ENCODE results near the gene CNOT10.
A peak's percentile ranks its signal among the peaks of the same experiment; 100 is the strongest.

The CNOT10 gene

GRCh38 chr3:32818970-32819511 is 134.1 kb downstream of the CNOT10 start:
- no peak for TF ChIP-seq JUND (IDR thresholded peaks at IDR 0.05; ENCODE audit: low read depth)
- in situ Hi-C loops (cut with HindIII; ENCODE audit: low pct_unique_long_range_greater_than_20kb, low sequenced_read_pairs) = no loop called here
- DNase-seq (ENCODE audit: low read depth in 1 of 2, low spot score in 1 of 2) = no peak

GRCh38 chr3:32819551-32820348 is 134.8 kb downstream of the CNOT10 start:
- in situ Hi-C loops (cut with HindIII; ENCODE audit: low pct_unique_long_range_greater_than_20kb, low sequenced_read_pairs) = no loop called here
- no peak for DNase-seq (ENCODE audit: low read depth in 1 of 2, low spot score in 1 of 2)
- no peak for TF ChIP-seq JUND (IDR thresholded peaks at IDR 0.05; ENCODE audit: low read depth)

- in situ Hi-C loops (cut with HindIII; ENCODE audit: low pct_unique_long_range_greater_than_20kb, low sequenced_read_pairs) = no loop called here
- no peak for TF ChIP-seq JUND (IDR thresholded peaks at IDR 0.05; ENCODE audit: low read depth)
- peak in 1 of 2 experiments; percentile 35 for DNase-seq (ENCODE audit: low read depth in 1 of 2, low spot score in 1 of 2)
These were observed 135.4 kb downstream of the CNOT10 start for GRCh38 chr3:32820430-32820829.

GRCh38 chr3:32820971-32821685 is 136.1 kb downstream of the CNOT10 start:
- DNase-seq (ENCODE audit: low read depth in 1 of 2, low spot score in 1 of 2) = peak in 1 of 2 experiments; percentile 35
- in situ Hi-C loops (cut with HindIII; ENCODE audit: low pct_unique_long_range_greater_than_20kb, low sequenced_read_pairs) = no loop called here
- TF ChIP-seq JUND (IDR thresholded peaks at IDR 0.05; ENCODE audit: low read depth) = no peak

- in situ Hi-C loops (cut with HindIII; ENCODE audit: low pct_unique_long_range_greater_than_20kb, low sequenced_read_pairs) = no loop called here
- DNase-seq (ENCODE audit: low read depth in 1 of 2, low spot score in 1 of 2) = no peak
- TF ChIP-seq JUND (IDR thresholded peaks at IDR 0.05; ENCODE audit: low read depth) = no peak
These were observed 136.8 kb downstream of the CNOT10 start for GRCh38 chr3:32821686-32822296.

- peak in 1 of 2 experiments; percentile 43 for DNase-seq (ENCODE audit: low read depth in 1 of 2, low spot score in 1 of 2)
- in situ Hi-C loops (cut with HindIII; ENCODE audit: low pct_unique_long_range_greater_than_20kb, low sequenced_read_pairs) = no loop called here
- TF ChIP-seq JUND (IDR thresholded peaks at IDR 0.05; ENCODE audit: low read depth) = no peak
These were observed 137.9 kb downstream of the CNOT10 start for GRCh38 chr3:32822609-32823498.

Measured in T47D (cell line).